CD14-positive monocyte (primary cell): ENCODE results near the gene PSG4. TPM values are rescaled to one million over a fixed set of nuclear protein-coding genes. Genes with fewer than 3 reads are reported as not detected.
"Not testable (repeated sequence)": the region's sequence is repeated elsewhere in the genome, so short reads cannot be mapped to it uniquely, and the experiment has no call there.

Source experiments
- DNase-seq, 3 donors: peaks; one replicate each; pipeline ENCODE4 v3.0.0-alpha.2; 2011 to 2022
- H2AFZ ChIP-seq: 2 replicates; pipeline ENCODE4 v1.6.0; 2012; ENCODE audit warnings: mild to moderate bottlenecking, low read depth, low read length, inconsistent platforms; ENCODE audit not compliant: insufficient read depth, poor library complexity, severe bottlenecking
- H3K27ac ChIP-seq, 2 donors: 1 replicate in 1 of 2; 2 replicates in 1 of 2; pipeline ENCODE4 v1.5.1; 2012 to 2013; ENCODE audit warnings: low read length in 2 of 2, control low read depth in 1 of 2, inconsistent platforms in 1 of 2, low read depth in 1 of 2, mild to moderate bottlenecking in 1 of 2
- H3K27me3 ChIP-seq, 2 donors: one replicate each; pipeline versions ENCODE4 v1.6.0 to v1.6.1; 2011 to 2013; ENCODE audit warnings: low read length in 2 of 2; ENCODE audit not compliant: control insufficient read depth in 2 of 2, insufficient read depth in 2 of 2
- H3K36me3 ChIP-seq, 2 donors: replicated peaks in 1 of 2; 1 replicate in 1 of 2; 2 replicates in 1 of 2; pipeline versions ENCODE4 v1.5.1 to v1.6.1; 2012 to 2013; ENCODE audit warnings: low read length in 2 of 2, control low read depth in 1 of 2, inconsistent platforms in 1 of 2, mild to moderate bottlenecking in 1 of 2; ENCODE audit not compliant: insufficient read depth in 2 of 2, control insufficient read depth in 1 of 2
- H3K4me1 ChIP-seq, 2 donors: 1 replicate in 1 of 2; 2 replicates in 1 of 2; pipeline versions ENCODE4 v1.5.1 to v1.6.1; 2012 to 2013; ENCODE audit warnings: low read length in 2 of 2, control low read depth in 1 of 2, inconsistent platforms in 1 of 2, mild to moderate bottlenecking in 1 of 2, moderate library complexity in 1 of 2; ENCODE audit not compliant: insufficient read depth in 2 of 2, control insufficient read depth in 1 of 2
- H3K4me2 ChIP-seq: replicated peaks from 2 replicates; pipeline ENCODE3; 2012; ENCODE audit warnings: low read length, moderate library complexity, mild to moderate bottlenecking; ENCODE audit not compliant: poor library complexity, severe bottlenecking; ENCODE audit errors: extremely low read depth
- H3K4me3 ChIP-seq, 3 experiments: fragments of 200-600 bp in 1 of 3; sonication (generic) in 1 of 3; replicated peaks in 1 of 3; 1 replicate in 2 of 3; 2 replicates in 1 of 3; pipeline ENCODE4 v1.5.1; 2011 to 2013; ENCODE audit warnings: low read length in 3 of 3, mild to moderate bottlenecking in 3 of 3, control low read depth in 2 of 3, low read depth in 2 of 3, inconsistent platforms in 1 of 3, moderate library complexity in 1 of 3
- H3K79me2 ChIP-seq: 2 replicates; pipeline ENCODE4 v1.6.0; 2012; ENCODE audit warnings: mild to moderate bottlenecking, control low read depth, inconsistent platforms, low read length, moderate library complexity; ENCODE audit not compliant: insufficient read depth
- H3K9ac ChIP-seq: 2 replicates; pipeline ENCODE4 v1.6.0; 2017; ENCODE audit warnings: low read length, mild to moderate bottlenecking; ENCODE audit not compliant: insufficient read depth, poor library complexity, severe bottlenecking
- H3K9me3 ChIP-seq, 2 donors: replicated peaks in 1 of 2; 1 replicate in 1 of 2; 2 replicates in 1 of 2; pipeline versions ENCODE4 v1.5.1 to v1.6.1; 2012 to 2013; ENCODE audit warnings: low read length in 2 of 2, control low read depth in 1 of 2; ENCODE audit not compliant: control insufficient read depth in 1 of 2, insufficient read depth in 1 of 2
- H4K20me1 ChIP-seq: 2 replicates; pipeline ENCODE4 v1.6.0; 2012; ENCODE audit warnings: mild to moderate bottlenecking, low read length, control low read depth, moderate library complexity; ENCODE audit not compliant: insufficient read depth
- H3K27ac Mint-ChIP-seq, 7 donors: one replicate each; pipeline ENCODE4 v1.8.0; 2020; ENCODE audit warnings: mild to moderate bottlenecking in 7 of 7, mixed read lengths in 7 of 7, moderate library complexity in 6 of 7, inconsistent platforms in 2 of 7
- H3K27me3 Mint-ChIP-seq, 3 donors: one replicate each; pipeline ENCODE4 v1.8.0; 2021 to 2022; ENCODE audit warnings: low read depth in 3 of 3, mild to moderate bottlenecking in 3 of 3, mixed read lengths in 3 of 3, moderate library complexity in 3 of 3, inconsistent platforms in 1 of 3
- H3K36me3 Mint-ChIP-seq, 2 donors: one replicate each; pipeline ENCODE4 v1.8.0; 2020; ENCODE audit warnings: mixed read lengths in 2 of 2, inconsistent platforms in 1 of 2, mild to moderate bottlenecking in 1 of 2
- H3K4me1 Mint-ChIP-seq: one replicate; pipeline ENCODE4 v1.8.0; 2020; ENCODE audit warnings: mild to moderate bottlenecking, mixed read lengths
- H3K4me3 Mint-ChIP-seq, 2 donors: one replicate each; pipeline ENCODE4 v1.8.0; 2020; ENCODE audit warnings: mild to moderate bottlenecking in 2 of 2, mixed read lengths in 2 of 2, moderate library complexity in 1 of 2
- H3K9me3 Mint-ChIP-seq, 7 donors: one replicate each; pipeline ENCODE4 v1.8.0; 2020 to 2022; ENCODE audit warnings: mixed read lengths in 7 of 7, mild to moderate bottlenecking in 6 of 7, moderate library complexity in 6 of 7, inconsistent platforms in 2 of 7
- WGBS: methylation state at CpG from one replicate; pipeline ENCODE4 v1.1.5; 2013; ENCODE audit warnings: missing lambda C conversion rate; ENCODE audit not compliant: insufficient coverage; 5-methylcytosine and 5-hydroxymethylcytosine counted together
- intact Hi-C, 2 donors: fragments of 100-400 bp; cut with micrococcal nuclease; formaldehyde crosslinking; loops; one replicate each; pipeline versions ENCODE4 v1.15.0 to v1.15.1; 2023
- polyA plus RNA-seq, 3 donors: library from polyadenylated mRNA; depleted of rRNA in 1 of 3; unstranded in 2 of 3; stranded (reverse) in 1 of 3; fragments of 300-500 nt in 2 of 3; fragments of >200 nt in 1 of 3; fragmentation: Illumina TruSeq in 2 of 3; gene quantifications; 1 replicate in 2 of 3; 2 replicates in 1 of 3; pipeline ENCODE4 v1.2.3, GENCODE V29; 2012 to 2021
- TF ChIP-seq, protein P1 (sequence below): fragments of 200-600 bp; IDR thresholded peaks from one replicate; pipeline ENCODE4 v1.8.0; 2022; ENCODE audit warnings: antibody characterized with exemption, mild to moderate bottlenecking

Gene PSG4
- polyA plus RNA-seq, 3 donors, result not detected

DNA sequence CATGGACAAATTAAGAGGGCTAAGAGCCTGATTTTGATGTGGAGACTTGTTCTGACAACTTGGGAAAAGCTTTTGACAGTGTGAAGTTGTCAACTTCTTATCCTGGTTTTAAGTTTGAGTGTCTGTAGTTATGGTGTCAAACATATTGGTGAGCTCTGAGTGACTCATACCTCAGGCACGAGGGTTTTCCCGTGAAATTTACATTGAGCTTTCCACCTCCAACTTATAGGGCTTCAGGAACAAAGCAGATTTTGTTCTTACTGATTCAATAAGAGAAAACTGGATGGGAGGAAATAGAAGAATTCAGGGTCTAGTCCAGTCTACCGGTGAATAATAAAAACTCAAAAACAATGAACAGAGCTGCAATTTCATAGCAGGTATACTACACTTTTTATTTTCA, 30.2 kb upstream of the PSG4 start:
- not testable (repeated sequence) for H3K27ac ChIP-seq, H3K4me3 Mint-ChIP-seq

DNA sequence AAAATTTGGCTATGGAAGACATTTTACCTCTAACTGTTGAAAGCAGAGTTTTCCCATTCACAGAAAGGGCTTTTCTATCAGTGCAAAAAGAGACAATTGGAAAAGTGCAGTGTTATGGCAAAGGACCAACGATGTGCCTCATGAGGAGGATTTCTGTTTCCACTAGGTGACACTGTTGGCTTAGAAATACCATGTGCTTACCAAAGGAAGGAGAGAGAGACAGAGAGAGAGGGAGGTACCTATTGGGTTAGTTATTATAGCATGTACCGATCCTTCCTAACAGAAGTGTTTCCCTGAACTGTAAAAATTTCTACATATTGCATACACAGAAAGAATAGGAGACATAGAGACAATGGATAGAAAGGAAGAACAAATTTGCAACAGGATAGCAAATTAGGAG, 23.9 kb upstream of the PSG4 start:
- no peak overlapping the region for H2AFZ ChIP-seq
- intact Hi-C loops, result no loop called here
- H3K27me3 Mint-ChIP-seq, result peaks cover 0 to 2% (median 0%) of the 10 kb centered on the region in 3 donors
- H4K20me1 ChIP-seq, result no peaks in the 10 kb centered on the region
- no peak overlapping the region for H3K27ac ChIP-seq
- no peak overlapping the region for H3K4me3 Mint-ChIP-seq
- no peak for DNase-seq
- no peaks in the 10 kb centered on the region for H3K4me1 ChIP-seq
- H3K27me3 ChIP-seq, result no peaks in the 10 kb centered on the region
- TF ChIP-seq, protein P1, sequence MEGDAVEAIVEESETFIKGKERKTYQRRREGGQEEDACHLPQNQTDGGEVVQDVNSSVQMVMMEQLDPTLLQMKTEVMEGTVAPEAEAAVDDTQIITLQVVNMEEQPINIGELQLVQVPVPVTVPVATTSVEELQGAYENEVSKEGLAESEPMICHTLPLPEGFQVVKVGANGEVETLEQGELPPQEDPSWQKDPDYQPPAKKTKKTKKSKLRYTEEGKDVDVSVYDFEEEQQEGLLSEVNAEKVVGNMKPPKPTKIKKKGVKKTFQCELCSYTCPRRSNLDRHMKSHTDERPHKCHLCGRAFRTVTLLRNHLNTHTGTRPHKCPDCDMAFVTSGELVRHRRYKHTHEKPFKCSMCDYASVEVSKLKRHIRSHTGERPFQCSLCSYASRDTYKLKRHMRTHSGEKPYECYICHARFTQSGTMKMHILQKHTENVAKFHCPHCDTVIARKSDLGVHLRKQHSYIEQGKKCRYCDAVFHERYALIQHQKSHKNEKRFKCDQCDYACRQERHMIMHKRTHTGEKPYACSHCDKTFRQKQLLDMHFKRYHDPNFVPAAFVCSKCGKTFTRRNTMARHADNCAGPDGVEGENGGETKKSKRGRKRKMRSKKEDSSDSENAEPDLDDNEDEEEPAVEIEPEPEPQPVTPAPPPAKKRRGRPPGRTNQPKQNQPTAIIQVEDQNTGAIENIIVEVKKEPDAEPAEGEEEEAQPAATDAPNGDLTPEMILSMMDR, result no peak
- no CpG with 5 or more reads among the region's 2 CpGs for WGBS
- no peak overlapping the region for H3K27ac Mint-ChIP-seq
- H3K9ac ChIP-seq, result no peak overlapping the region
- H3K4me3 ChIP-seq, result no peak overlapping the region
- peaks cover 17 to 72% (median 66%) of the 10 kb centered on the region in 7 donors for H3K9me3 Mint-ChIP-seq
- H3K36me3 ChIP-seq, result no peaks in the 10 kb centered on the region
- no peaks in the 10 kb centered on the region for H3K36me3 Mint-ChIP-seq
- no peak overlapping the region for H3K4me2 ChIP-seq
- peaks cover 12 to 49% of the 10 kb centered on the region in 2 donors for H3K9me3 ChIP-seq
- H3K79me2 ChIP-seq, result no peaks in the 10 kb centered on the region
- no peaks in the 10 kb centered on the region for H3K4me1 Mint-ChIP-seq

More for the DNA sequence above, 30.2 kb upstream of the PSG4 start:
- H3K4me2 ChIP-seq, H3K36me3 ChIP-seq, H3K79me2 ChIP-seq, H3K27me3 ChIP-seq, H3K4me1 ChIP-seq, H2AFZ ChIP-seq, H3K27me3 Mint-ChIP-seq, H3K4me1 Mint-ChIP-seq, H3K9me3 ChIP-seq, DNase-seq, H3K4me3 ChIP-seq, H3K27ac Mint-ChIP-seq, H3K9ac ChIP-seq, H3K36me3 Mint-ChIP-seq, intact Hi-C loops, H4K20me1 ChIP-seq: not testable (repeated sequence)
- no CpG with 5 or more reads among the region's 3 CpGs for WGBS
- H3K9me3 Mint-ChIP-seq, result peaks cover 8 to 22% (median 19%) of the 10 kb centered on the region in 7 donors

DNA sequence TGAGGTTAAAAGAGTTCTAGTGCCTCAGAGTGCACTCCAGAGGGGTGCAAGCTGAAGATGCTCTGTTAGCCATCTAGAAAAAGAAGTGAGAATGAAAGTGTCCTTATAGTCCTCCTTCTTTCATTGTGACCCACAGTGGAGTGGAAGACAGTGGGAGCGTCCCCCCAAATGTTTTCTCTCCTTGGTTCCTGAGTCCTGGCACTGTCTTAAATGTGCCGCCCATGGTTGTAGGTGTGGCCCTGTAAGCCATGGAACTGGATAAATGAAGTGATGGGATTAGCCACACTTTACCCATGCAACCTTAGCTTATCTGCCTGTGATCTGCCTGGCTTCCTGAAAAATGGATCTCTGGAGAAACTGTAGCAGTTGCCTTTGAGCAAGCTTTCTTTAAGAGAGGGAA, 23.3 kb upstream of the PSG4 start:
- WGBS, result no CpG with 5 or more reads among the region's 2 CpGs
- H3K27ac ChIP-seq, H3K9ac ChIP-seq, H3K4me2 ChIP-seq, H3K27ac Mint-ChIP-seq, H3K27me3 ChIP-seq, H3K4me3 Mint-ChIP-seq, H3K27me3 Mint-ChIP-seq, H3K36me3 Mint-ChIP-seq, H3K36me3 ChIP-seq, DNase-seq, H2AFZ ChIP-seq, intact Hi-C loops, H3K4me1 Mint-ChIP-seq, H3K79me2 ChIP-seq, H3K4me1 ChIP-seq, H3K4me3 ChIP-seq, H4K20me1 ChIP-seq: not testable (repeated sequence)
- H3K9me3 ChIP-seq, result peaks cover 12 to 49% of the 10 kb centered on the region in 2 donors
- peaks cover 22 to 72% (median 67%) of the 10 kb centered on the region in 7 donors for H3K9me3 Mint-ChIP-seq

- H3K4me2 ChIP-seq, H3K27me3 ChIP-seq, H3K4me1 ChIP-seq, H3K9ac ChIP-seq, H3K27ac ChIP-seq, H3K4me3 Mint-ChIP-seq, H3K36me3 ChIP-seq, H3K4me1 Mint-ChIP-seq, intact Hi-C loops, H3K27me3 Mint-ChIP-seq, H2AFZ ChIP-seq, H4K20me1 ChIP-seq, DNase-seq, H3K27ac Mint-ChIP-seq, H3K36me3 Mint-ChIP-seq, H3K79me2 ChIP-seq, H3K4me3 ChIP-seq: not testable (repeated sequence)
- WGBS, result no CpG with 5 or more reads among the region's 1 CpG
- peaks cover 22 to 76% (median 67%) of the 10 kb centered on the region in 7 donors for H3K9me3 Mint-ChIP-seq
- H3K9me3 ChIP-seq, result peaks cover 12 to 49% of the 10 kb centered on the region in 2 donors
Observed at GRCh38 chr19:43226986-43227385, 21.5 kb upstream of the PSG4 start.
